Colonic mucosa (tissue), 4 donors: ENCODE measurements around the gene POMP. TPM values are rescaled to one million over a fixed set of nuclear protein-coding genes. Genes with fewer than 3 reads are reported as not detected.

Experiments
- DNase-seq: peaks from one replicate; pipeline ENCODE4 v3.0.0-alpha.2; 2020
- H3K27ac ChIP-seq: fragments of 200-600 bp; one replicate; pipeline ENCODE4 v1.8.0; 2021
- H3K27me3 ChIP-seq: fragments of 200-600 bp; one replicate; pipeline ENCODE4 v1.8.0; 2021
- H3K36me3 ChIP-seq: fragments of 200-600 bp; one replicate; pipeline ENCODE4 v1.8.0; 2021
- H3K4me1 ChIP-seq: fragments of 200-600 bp; one replicate; pipeline ENCODE4 v1.8.0; 2021; ENCODE audit warnings: mild to moderate bottlenecking
- H3K4me3 ChIP-seq: fragments of 200-600 bp; one replicate; pipeline ENCODE4 v1.8.0; 2021
- H3K9ac ChIP-seq, 2 donors: one replicate each; pipeline ENCODE4 v1.7.0; 2013; ENCODE audit warnings: control low read depth in 2 of 2, low read depth in 2 of 2, low read length in 2 of 2
- H3K9me3 ChIP-seq: fragments of 200-600 bp; one replicate; pipeline ENCODE4 v1.8.0; 2021
- intact Hi-C: fragments of 100-400 bp; cut with DNase I; formaldehyde crosslinking; loops from one replicate; pipeline ENCODE4 v1.14.1; 2022
- total RNA-seq, 2 donors: library from RNA; stranded (reverse); fragmentation: NEBNext Ultra II Directional in 1 of 2; extraction: Animal tissue kit (Norgen Biotek cat#: 25700) in 1 of 2; gene quantifications; one replicate each; pipeline ENCODE4 v1.2.1, GENCODE V29; 2021
- TF ChIP-seq, protein P1 (sequence below): fragments of 200-600 bp; IDR thresholded peaks from one replicate; pipeline ENCODE4 v1.8.0; 2022; ENCODE audit warnings: antibody characterized with exemption, mild to moderate bottlenecking
- donor health status: healthy.
- donor health status: DM: no; HTN: no; CAD: no.
- donor health status: DM: no; HTN: no; CAD: no.

POMP gene, protein sequence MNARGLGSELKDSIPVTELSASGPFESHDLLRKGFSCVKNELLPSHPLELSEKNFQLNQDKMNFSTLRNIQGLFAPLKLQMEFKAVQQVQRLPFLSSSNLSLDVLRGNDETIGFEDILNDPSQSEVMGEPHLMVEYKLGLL
- total RNA-seq = 10 to 100 TPM; 82.0 to 94.1 TPM

DNA sequence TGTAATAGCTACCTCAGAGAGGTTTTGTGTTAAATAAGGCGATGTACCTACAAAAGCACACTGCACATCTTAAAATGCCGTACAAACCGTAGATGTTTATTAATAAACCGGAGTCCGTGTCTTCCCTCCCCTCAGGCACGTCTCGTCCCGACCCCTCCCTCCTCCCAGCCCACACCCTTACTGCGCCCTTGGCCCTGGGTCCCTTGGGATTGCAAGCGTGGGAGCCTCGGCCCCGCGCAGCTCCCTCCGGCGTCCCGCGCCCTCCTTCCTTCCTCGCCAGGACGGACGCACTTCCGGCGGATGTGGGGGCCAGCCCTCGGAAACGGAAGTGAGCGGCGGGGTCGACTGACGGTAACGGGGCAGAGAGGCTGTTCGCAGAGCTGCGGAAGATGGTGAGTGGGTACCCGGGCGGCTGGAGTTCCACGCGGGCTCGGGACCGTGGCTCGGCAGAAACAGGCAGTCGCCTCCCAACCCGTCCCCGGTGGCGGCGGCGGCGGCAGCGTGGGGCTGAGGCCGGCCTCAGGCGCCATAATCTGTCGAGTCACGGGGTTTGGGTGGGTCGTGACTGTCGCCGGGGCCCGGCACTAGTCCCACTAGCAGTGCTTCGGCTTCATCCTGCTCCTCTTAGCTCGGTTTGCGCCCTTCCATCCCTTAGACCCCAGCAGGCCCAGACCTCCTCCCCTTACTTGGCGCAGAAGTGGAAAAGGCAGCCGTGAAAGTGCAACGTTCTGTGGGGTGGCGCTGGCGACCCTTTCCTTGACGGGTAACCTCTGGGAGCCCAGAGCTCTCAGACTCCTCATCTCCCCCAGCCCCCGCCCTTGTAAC, at the start of gene POMP:
POMP (plus strand) TSS at position 335 of the 825 bp plus-strand sequence; CDS start at position 390, 55 bp downstream.
- Histone ChIP-seq H3K4me1 (peaks cover 12% of the 10 kb centered on the region), H3K27me3 (no peaks in the 10 kb centered on the region), H3K9me3 (no peaks in the 10 kb centered on the region), H3K36me3 (peaks cover 16% of the 10 kb centered on the region), H3K4me3 (peak within 1 kb of the TSS; percentile 94), H3K27ac (peak within 1 kb of the TSS; percentile 91), H3K9ac (peak within 1 kb of the TSS; percentile 80 to 88)
- peak; percentile 95 for DNase-seq
- TF ChIP-seq, protein P1, sequence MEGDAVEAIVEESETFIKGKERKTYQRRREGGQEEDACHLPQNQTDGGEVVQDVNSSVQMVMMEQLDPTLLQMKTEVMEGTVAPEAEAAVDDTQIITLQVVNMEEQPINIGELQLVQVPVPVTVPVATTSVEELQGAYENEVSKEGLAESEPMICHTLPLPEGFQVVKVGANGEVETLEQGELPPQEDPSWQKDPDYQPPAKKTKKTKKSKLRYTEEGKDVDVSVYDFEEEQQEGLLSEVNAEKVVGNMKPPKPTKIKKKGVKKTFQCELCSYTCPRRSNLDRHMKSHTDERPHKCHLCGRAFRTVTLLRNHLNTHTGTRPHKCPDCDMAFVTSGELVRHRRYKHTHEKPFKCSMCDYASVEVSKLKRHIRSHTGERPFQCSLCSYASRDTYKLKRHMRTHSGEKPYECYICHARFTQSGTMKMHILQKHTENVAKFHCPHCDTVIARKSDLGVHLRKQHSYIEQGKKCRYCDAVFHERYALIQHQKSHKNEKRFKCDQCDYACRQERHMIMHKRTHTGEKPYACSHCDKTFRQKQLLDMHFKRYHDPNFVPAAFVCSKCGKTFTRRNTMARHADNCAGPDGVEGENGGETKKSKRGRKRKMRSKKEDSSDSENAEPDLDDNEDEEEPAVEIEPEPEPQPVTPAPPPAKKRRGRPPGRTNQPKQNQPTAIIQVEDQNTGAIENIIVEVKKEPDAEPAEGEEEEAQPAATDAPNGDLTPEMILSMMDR = no peak
- intact Hi-C loops = no loop called here

DNA sequence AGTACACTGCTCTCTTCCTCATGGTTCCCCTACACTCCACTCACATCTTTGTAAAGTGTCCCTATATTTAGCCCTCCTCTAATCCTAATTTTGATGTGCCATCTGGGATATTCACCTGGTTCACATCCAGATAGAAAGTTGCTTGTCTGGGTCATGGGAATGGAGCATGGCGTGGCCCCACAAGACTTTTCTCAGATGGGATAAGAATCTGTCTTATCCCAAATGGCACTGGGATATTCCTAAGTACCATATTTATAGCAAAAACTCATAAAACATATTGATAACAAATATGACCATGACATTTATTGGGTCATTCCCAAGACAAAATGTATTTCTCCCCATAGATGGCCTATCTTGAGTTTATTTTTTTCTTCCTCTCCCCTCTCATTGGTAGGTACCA, 49.5 kb upstream of the POMP start:
- Histone ChIP-seq H3K4me3 (no peak overlapping the region), H3K4me1 (no peaks in the 10 kb centered on the region), H3K9ac (no peak overlapping the region), H3K36me3 (no peaks in the 10 kb centered on the region), H3K9me3 (no peaks in the 10 kb centered on the region), H3K27me3 (no peaks in the 10 kb centered on the region), H3K27ac (no peak overlapping the region)
- DNase-seq = no peak
- TF ChIP-seq, protein P1 = no peak
- intact Hi-C loops = no loop called here

DNA sequence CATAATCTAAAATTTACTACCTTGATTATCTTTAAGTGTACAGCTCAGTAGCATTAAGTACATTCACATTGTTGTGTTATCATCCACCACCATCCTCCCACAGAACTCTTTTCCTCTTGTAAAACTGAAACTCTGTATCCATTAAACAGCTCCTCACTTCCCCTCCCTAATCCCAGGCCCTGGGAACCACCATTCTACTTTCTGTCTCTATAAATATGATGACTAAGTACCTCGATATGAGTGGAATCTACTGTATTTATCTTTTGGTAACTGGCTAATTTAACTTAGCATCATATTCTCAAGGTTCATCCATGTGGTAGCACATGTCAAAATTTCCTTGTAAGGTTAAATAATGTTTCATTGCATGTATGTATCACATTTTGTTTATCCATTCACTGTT, 49.0 kb upstream of the POMP start:
- intact Hi-C loops = no loop called here
- H3K36me3 ChIP-seq = no peaks in the 10 kb centered on the region
- no peaks in the 10 kb centered on the region for H3K9me3 ChIP-seq
- TF ChIP-seq, protein P1 = no peak
- H3K4me1 ChIP-seq = no peaks in the 10 kb centered on the region
- H3K27me3 ChIP-seq = no peaks in the 10 kb centered on the region
- H3K27ac ChIP-seq = no peak overlapping the region
- no peak overlapping the region for H3K4me3 ChIP-seq
- DNase-seq = no peak
- H3K9ac ChIP-seq = no peak overlapping the region

DNA sequence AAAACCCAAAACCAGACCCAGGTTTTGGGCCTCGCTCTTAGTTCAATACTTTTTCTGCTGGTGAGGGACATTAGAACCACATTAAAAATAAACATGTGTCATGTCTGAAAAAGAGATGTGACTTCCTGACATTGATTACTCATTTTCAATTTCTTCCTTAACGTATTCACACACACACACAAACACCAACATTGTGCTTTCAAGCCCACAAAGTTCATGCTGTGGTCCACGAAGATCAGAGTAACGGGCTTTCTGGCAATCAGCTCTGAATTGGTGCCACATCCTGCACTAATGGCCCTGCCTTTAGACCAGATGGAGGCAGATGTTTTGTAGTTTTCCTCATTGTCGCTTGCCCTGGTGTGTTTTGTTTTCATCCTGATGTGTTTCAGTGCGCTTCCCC, 47.9 kb upstream of the POMP start:
- no peak overlapping the region for H3K27ac ChIP-seq
- no peak overlapping the region for H3K4me3 ChIP-seq
- DNase-seq = no peak
- H3K36me3 ChIP-seq = no peaks in the 10 kb centered on the region
- no peaks in the 10 kb centered on the region for H3K27me3 ChIP-seq
- TF ChIP-seq, protein P1 = no peak
- no peaks in the 10 kb centered on the region for H3K9me3 ChIP-seq
- intact Hi-C loops = no loop called here
- H3K4me1 ChIP-seq = no peaks in the 10 kb centered on the region
- H3K9ac ChIP-seq = no peak overlapping the region

DNA sequence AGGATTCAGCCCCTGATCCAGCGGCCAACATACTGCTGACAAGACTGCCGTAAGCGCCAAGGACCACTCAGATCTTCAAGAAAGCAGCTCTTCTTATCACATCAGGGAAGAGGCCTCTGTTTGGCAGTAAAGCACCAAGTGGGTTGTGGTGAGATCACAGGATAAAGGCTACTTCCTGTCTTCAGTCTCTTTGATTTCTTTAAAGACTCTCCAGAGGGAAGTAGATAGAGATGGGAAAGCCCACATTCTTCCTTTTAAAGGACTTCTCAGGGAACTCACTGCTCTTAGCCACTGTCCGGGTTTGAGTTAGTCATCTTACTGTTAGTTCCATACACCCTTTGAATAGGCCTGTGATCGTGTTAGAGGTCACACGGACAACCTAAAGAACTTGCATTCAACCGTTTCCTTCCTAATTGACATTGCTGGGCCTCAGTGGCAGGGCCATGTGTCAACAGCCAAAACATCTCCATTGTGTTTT, 47.2 kb upstream of the POMP start:
- Histone ChIP-seq H3K4me3 (no peak overlapping the region), H3K27ac (no peak overlapping the region), H3K9ac (no peak overlapping the region), H3K36me3 (no peaks in the 10 kb centered on the region), H3K4me1 (no peaks in the 10 kb centered on the region), H3K9me3 (no peaks in the 10 kb centered on the region), H3K27me3 (no peaks in the 10 kb centered on the region)
- intact Hi-C loops = no loop called here
- no peak for DNase-seq
- TF ChIP-seq, protein P1 = no peak
